Neural cell (in vitro differentiated cells): ENCODE results near the gene KIF6. TPM values are rescaled to one million over a fixed set of nuclear protein-coding genes. Genes with fewer than 3 reads are reported as not detected.

Experiments
- H2AFZ ChIP-seq: fragments of 200-600, 300-800 bp; sonication (generic), shearing (Covaris generic); 2 replicates; pipeline ENCODE4 v1.6.0; 2014; ENCODE audit warnings: low read depth, mild to moderate bottlenecking, antibody characterized with exemption, low read length, moderate library complexity
- H3F3A ChIP-seq: fragments of 200-600 bp; shearing (Covaris generic); 2 replicates; pipeline ENCODE4 v1.6.1; 2016; ENCODE audit warnings: mild to moderate bottlenecking, moderate library complexity, mixed read lengths, antibody characterized with exemption, low read length; ENCODE audit not compliant: insufficient read depth, poor library complexity, severe bottlenecking
- H3K27ac ChIP-seq: fragments of 200-600, 300-800 bp; sonication (generic), shearing (Covaris generic); 2 replicates; pipeline ENCODE4 v1.5.1; 2014; ENCODE audit warnings: mild to moderate bottlenecking, low read length, moderate library complexity
- H3K27me3 ChIP-seq: fragments of 300-800, 200-600 bp; sonication (generic), shearing (Covaris generic); 2 replicates; pipeline ENCODE4 v1.6.0; 2014; ENCODE audit warnings: mild to moderate bottlenecking, low read depth, low read length, moderate library complexity; ENCODE audit not compliant: insufficient read depth
- H3K36me3 ChIP-seq: fragments of 300-800, 200-600 bp; sonication (generic), shearing (Covaris generic); 2 replicates; pipeline ENCODE4 v1.5.1; 2014; ENCODE audit warnings: mild to moderate bottlenecking, antibody characterized with exemption, low read length, moderate library complexity; ENCODE audit not compliant: insufficient read depth
- H3K4me2 ChIP-seq: fragments of 300-800, 200-600 bp; sonication (generic), shearing (Covaris generic); 2 replicates; pipeline ENCODE4 v1.6.0; 2014; ENCODE audit warnings: mild to moderate bottlenecking, low read length
- H3K4me3 ChIP-seq: fragments of 300-800, 200-600 bp; sonication (generic), shearing (Covaris generic); 2 replicates; pipeline ENCODE4 v1.5.1; 2014; ENCODE audit warnings: mild to moderate bottlenecking, low read length, moderate library complexity
- H3K79me2 ChIP-seq: fragments of 200-600 bp; shearing (Covaris generic); replicated peaks from 2 replicates; pipeline ENCODE4 v1.6.0; 2014; ENCODE audit warnings: mild to moderate bottlenecking, low read length, moderate library complexity; ENCODE audit not compliant: insufficient read depth
- H3K9ac ChIP-seq: fragments of 300-800, 200-600 bp; sonication (generic), shearing (Covaris generic); 2 replicates; pipeline ENCODE4 v1.6.1; 2016; ENCODE audit warnings: mild to moderate bottlenecking, low read length, mixed read lengths
- H3K9me2 ChIP-seq: fragments of 200-600 bp; shearing (Covaris generic); 2 replicates; pipeline ENCODE4 v1.6.1; 2016; ENCODE audit warnings: mild to moderate bottlenecking, low read length, mixed read lengths; ENCODE audit not compliant: insufficient read depth
- H3K9me3 ChIP-seq: fragments of 200-600, 300-800 bp; sonication (generic), shearing (Covaris generic); 2 replicates; pipeline ENCODE4 v1.6.1; 2016; ENCODE audit warnings: mild to moderate bottlenecking, mixed run types, low read length, moderate library complexity, mixed read lengths
- H4K20me1 ChIP-seq: fragments of 200-600 bp; shearing (Covaris generic); 2 replicates; pipeline ENCODE4 v1.6.1; 2016; ENCODE audit warnings: mild to moderate bottlenecking, mixed run types; ENCODE audit not compliant: insufficient read depth
- EP300 ChIP-seq: fragments of 450-650 bp; conservative IDR thresholded peaks from 2 replicates; pipeline ENCODE4 v1.6.1; 2014; ENCODE audit warnings: antibody characterized with exemption, mild to moderate bottlenecking, moderate library complexity; ENCODE audit not compliant: poor library complexity, severe bottlenecking
- EZH2 ChIP-seq: fragments of 200-600, 300-800 bp; shearing (Covaris generic), sonication (generic); IDR thresholded peaks from 2 replicates; pipeline ENCODE4 v1.6.1; 2014; ENCODE audit warnings: antibody characterized with exemption, low read length, borderline replicate concordance, mild to moderate bottlenecking; ENCODE audit not compliant: insufficient read depth, poor library complexity, severe bottlenecking
- MXI1 ChIP-seq: fragments of 450-650 bp; conservative IDR thresholded peaks from 2 replicates; pipeline ENCODE4 v1.6.1; 2014; ENCODE audit warnings: antibody characterized with exemption, mild to moderate bottlenecking; ENCODE audit not compliant: poor library complexity, severe bottlenecking
- POLR2AphosphoS5 ChIP-seq: IDR thresholded peaks from 2 replicates; pipeline ENCODE4 v1.6.1; 2012
- RAD21 ChIP-seq: fragments of 450-650 bp; conservative IDR thresholded peaks from 2 replicates; pipeline ENCODE4 v1.6.1; 2014; ENCODE audit warnings: antibody characterized with exemption, mild to moderate bottlenecking, moderate library complexity
- SMC3 ChIP-seq: fragments of 450-650 bp; conservative IDR thresholded peaks from 2 replicates; pipeline ENCODE4 v1.6.1; 2014; ENCODE audit warnings: antibody characterized with exemption, mild to moderate bottlenecking, moderate library complexity; ENCODE audit not compliant: poor library complexity
- TAF1 ChIP-seq: IDR thresholded peaks from 2 replicates; pipeline ENCODE4 v1.6.1; 2012; ENCODE audit warnings: low read depth
- polyA plus RNA-seq: library from polyadenylated mRNA; depleted of rRNA; stranded (reverse); fragments of >200 nt; gene quantifications from 2 replicates; pipeline ENCODE4 v1.2.3, GENCODE V29; 2014
- TF ChIP-seq, protein P1 (sequence below): IDR thresholded peaks from 2 replicates; pipeline ENCODE4 v1.6.1; 2012; ENCODE audit warnings: borderline replicate concordance
- TF ChIP-seq, protein P2 (sequence below): fragments of 450-650 bp; IDR thresholded peaks from 2 replicates; pipeline ENCODE4 v1.5.1; 2014; ENCODE audit warnings: antibody characterized with exemption, mild to moderate bottlenecking, moderate library complexity; ENCODE audit not compliant: poor library complexity, severe bottlenecking

Gene KIF6
- polyA plus RNA-seq, 1 donor from 2014 or later, result 2.1 TPM

DNA sequence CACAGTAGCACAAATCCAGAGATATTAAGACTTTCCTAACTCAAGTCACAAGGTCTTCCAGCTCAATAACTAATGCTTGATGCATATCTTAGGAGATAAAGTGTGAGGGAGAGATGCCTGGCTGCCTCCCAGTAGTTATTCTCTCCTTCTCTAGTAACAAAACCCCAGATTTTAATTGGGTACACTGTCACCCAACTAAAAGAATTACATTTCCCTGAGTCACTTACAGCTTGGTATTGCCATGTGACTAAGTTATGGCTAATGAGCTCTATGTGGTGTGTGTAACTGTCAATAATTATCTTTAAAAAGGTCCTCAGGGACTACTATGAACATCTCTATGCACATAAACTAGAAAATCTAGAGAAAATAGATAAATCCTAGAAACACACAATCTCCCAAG, 32.0 kb downstream of the KIF6 start:
- no peak overlapping the region for H3K27ac ChIP-seq
- no peaks in the 10 kb centered on the region for H4K20me1 ChIP-seq
- no peaks in the 10 kb centered on the region for H3K9me3 ChIP-seq

DNA sequence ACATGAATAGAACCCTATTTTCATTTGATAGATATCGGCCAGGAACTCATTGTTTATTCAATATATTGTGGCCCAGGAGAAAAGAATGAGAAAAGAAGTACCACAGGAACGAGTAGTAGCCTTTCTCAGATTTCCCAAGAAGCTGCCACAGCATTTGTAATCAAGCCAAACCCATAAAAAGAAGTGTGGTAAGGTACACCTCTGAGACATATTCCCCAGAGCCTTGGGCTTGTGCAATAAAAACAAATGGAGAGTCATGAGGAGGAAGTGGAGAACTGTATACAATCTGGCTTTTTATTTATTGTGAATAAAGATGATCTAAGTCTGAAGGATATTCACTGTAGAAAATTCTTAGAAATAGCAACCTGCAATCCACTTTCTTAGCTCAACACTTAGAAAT, 36.7 kb downstream of the KIF6 start:
- no peaks in the 10 kb centered on the region for H3K79me2 ChIP-seq
- no peaks in the 10 kb centered on the region for H3K9me2 ChIP-seq
- no peaks in the 10 kb centered on the region for H3K9me3 ChIP-seq
- H3K27me3 ChIP-seq, result no peaks in the 10 kb centered on the region
- H3K27ac ChIP-seq, result no peak overlapping the region
- H3K36me3 ChIP-seq, result no peaks in the 10 kb centered on the region
- no peaks in the 10 kb centered on the region for H4K20me1 ChIP-seq
- no peak overlapping the region for H3K4me3 ChIP-seq
- H2AFZ ChIP-seq, result no peak overlapping the region
- no peak overlapping the region for H3K9ac ChIP-seq
- TF ChIP-seq MXI1 (no peak), EZH2 (no peak), TAF1 (no peak), POLR2AphosphoS5 (no peak), EP300 (no peak), SMC3 (no peak), RAD21 (no peak)
- TF ChIP-seq, protein P1, sequence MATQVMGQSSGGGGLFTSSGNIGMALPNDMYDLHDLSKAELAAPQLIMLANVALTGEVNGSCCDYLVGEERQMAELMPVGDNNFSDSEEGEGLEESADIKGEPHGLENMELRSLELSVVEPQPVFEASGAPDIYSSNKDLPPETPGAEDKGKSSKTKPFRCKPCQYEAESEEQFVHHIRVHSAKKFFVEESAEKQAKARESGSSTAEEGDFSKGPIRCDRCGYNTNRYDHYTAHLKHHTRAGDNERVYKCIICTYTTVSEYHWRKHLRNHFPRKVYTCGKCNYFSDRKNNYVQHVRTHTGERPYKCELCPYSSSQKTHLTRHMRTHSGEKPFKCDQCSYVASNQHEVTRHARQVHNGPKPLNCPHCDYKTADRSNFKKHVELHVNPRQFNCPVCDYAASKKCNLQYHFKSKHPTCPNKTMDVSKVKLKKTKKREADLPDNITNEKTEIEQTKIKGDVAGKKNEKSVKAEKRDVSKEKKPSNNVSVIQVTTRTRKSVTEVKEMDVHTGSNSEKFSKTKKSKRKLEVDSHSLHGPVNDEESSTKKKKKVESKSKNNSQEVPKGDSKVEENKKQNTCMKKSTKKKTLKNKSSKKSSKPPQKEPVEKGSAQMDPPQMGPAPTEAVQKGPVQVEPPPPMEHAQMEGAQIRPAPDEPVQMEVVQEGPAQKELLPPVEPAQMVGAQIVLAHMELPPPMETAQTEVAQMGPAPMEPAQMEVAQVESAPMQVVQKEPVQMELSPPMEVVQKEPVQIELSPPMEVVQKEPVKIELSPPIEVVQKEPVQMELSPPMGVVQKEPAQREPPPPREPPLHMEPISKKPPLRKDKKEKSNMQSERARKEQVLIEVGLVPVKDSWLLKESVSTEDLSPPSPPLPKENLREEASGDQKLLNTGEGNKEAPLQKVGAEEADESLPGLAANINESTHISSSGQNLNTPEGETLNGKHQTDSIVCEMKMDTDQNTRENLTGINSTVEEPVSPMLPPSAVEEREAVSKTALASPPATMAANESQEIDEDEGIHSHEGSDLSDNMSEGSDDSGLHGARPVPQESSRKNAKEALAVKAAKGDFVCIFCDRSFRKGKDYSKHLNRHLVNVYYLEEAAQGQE, result no peak
- TF ChIP-seq, protein P2, sequence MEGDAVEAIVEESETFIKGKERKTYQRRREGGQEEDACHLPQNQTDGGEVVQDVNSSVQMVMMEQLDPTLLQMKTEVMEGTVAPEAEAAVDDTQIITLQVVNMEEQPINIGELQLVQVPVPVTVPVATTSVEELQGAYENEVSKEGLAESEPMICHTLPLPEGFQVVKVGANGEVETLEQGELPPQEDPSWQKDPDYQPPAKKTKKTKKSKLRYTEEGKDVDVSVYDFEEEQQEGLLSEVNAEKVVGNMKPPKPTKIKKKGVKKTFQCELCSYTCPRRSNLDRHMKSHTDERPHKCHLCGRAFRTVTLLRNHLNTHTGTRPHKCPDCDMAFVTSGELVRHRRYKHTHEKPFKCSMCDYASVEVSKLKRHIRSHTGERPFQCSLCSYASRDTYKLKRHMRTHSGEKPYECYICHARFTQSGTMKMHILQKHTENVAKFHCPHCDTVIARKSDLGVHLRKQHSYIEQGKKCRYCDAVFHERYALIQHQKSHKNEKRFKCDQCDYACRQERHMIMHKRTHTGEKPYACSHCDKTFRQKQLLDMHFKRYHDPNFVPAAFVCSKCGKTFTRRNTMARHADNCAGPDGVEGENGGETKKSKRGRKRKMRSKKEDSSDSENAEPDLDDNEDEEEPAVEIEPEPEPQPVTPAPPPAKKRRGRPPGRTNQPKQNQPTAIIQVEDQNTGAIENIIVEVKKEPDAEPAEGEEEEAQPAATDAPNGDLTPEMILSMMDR, result no peak
- no peak overlapping the region for H3K4me2 ChIP-seq
- no peaks in the 10 kb centered on the region for H3F3A ChIP-seq

More for the DNA sequence above, 32.0 kb downstream of the KIF6 start:
- no peak for TF ChIP-seq RAD21
- no peak for TF ChIP-seq SMC3
- no peaks in the 10 kb centered on the region for H3K9me2 ChIP-seq
- no peaks in the 10 kb centered on the region for H3K27me3 ChIP-seq
- H3F3A ChIP-seq, result no peaks in the 10 kb centered on the region
- H3K4me3 ChIP-seq, result no peak overlapping the region
- no peak overlapping the region for H2AFZ ChIP-seq
- no peaks in the 10 kb centered on the region for H3K79me2 ChIP-seq
- H3K4me2 ChIP-seq, result no peak overlapping the region
- H3K9ac ChIP-seq, result no peak overlapping the region
- no peaks in the 10 kb centered on the region for H3K36me3 ChIP-seq

DNA sequence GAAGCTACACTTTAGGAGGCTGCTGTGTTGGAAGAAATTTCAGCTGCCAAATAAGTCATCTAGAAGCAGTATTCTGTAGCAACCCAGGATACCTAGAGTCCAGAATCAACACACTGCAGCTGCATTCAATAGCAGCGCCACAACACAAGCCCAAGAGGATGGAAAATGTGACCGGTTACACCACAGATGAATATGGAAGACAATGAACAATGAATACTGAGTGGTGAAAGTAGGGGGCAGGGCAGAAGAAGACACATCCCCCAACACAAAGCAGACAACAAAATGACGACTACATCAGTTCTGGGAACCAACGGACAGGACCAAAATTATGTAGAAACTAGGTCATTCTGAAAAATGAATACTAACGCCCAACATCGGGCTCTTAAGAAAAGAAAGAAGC, 38.2 kb downstream of the KIF6 start:
- Histone ChIP-seq H3K36me3 (no peaks in the 10 kb centered on the region), H3K27me3 (no peaks in the 10 kb centered on the region), H3K9me2 (no peaks in the 10 kb centered on the region), H3K9ac (no peak overlapping the region), H3K4me3 (no peak overlapping the region), H3K79me2 (no peaks in the 10 kb centered on the region), H2AFZ (no peak overlapping the region), H3K9me3 (no peaks in the 10 kb centered on the region), H3F3A (no peaks in the 10 kb centered on the region), H3K27ac (no peak overlapping the region), H3K4me2 (no peak overlapping the region), H4K20me1 (no peaks in the 10 kb centered on the region)
- TF ChIP-seq POLR2AphosphoS5, result no peak
- no peak for TF ChIP-seq EP300
- TF ChIP-seq EZH2, result no peak
- TF ChIP-seq SMC3, result no peak
- no peak for TF ChIP-seq MXI1
- TF ChIP-seq, protein P1, result no peak
- no peak for TF ChIP-seq TAF1
- no peak for TF ChIP-seq RAD21
- TF ChIP-seq, protein P2, result no peak
